Nephron (organoid): ENCODE measurements around the gene HTT.

Experiments
- H3K27ac Mint-ChIP-seq, 3 experiments: 2 replicates each; pipeline ENCODE4 v1.8.0; 2020; ENCODE audit warnings: mixed read lengths in 3 of 3, mild to moderate bottlenecking in 2 of 3, moderate library complexity in 1 of 3
- H3K27me3 Mint-ChIP-seq: 2 replicates; pipeline ENCODE4 v1.8.0; 2021; ENCODE audit warnings: low read depth, mild to moderate bottlenecking, moderate library complexity, mixed read lengths
- H3K36me3 Mint-ChIP-seq: 2 replicates; pipeline ENCODE4 v1.8.0; 2020; ENCODE audit warnings: low read depth, mixed read lengths
- H3K4me1 Mint-ChIP-seq: 2 replicates; pipeline ENCODE4 v1.8.0; 2020; ENCODE audit warnings: mixed read lengths
- H3K4me3 Mint-ChIP-seq, 3 experiments: 2 replicates each; pipeline ENCODE4 v1.8.0; 2020; ENCODE audit warnings: mild to moderate bottlenecking in 3 of 3, mixed read lengths in 3 of 3, moderate library complexity in 2 of 3
- H3K9me3 Mint-ChIP-seq: 2 replicates; pipeline ENCODE4 v1.8.0; 2020; ENCODE audit warnings: mixed read lengths
- CTCF ChIP-seq, 3 experiments: fragments of 200-600 bp; sonication (generic); IDR thresholded peaks; one replicate each; pipeline ENCODE4 v1.5.0; 2021; ENCODE audit warnings: antibody characterized with exemption in 3 of 3; ENCODE audit not compliant: unreplicated experiment in 3 of 3

HTT gene

GRCh38 chr4:3248178-3248480 is 173.6 kb downstream of the HTT start:
- H3K27ac Mint-ChIP-seq, result no peak overlapping the region
- no peaks in the 10 kb centered on the region for H3K9me3 Mint-ChIP-seq
- H3K36me3 Mint-ChIP-seq, result peaks cover 3% of the 10 kb centered on the region
- no peak for TF ChIP-seq CTCF (IDR thresholded peaks at IDR 0.05; ENCODE audit: unreplicated experiment in 3 of 3)
- no peaks in the 10 kb centered on the region for H3K27me3 Mint-ChIP-seq
- no peak overlapping the region for H3K4me3 Mint-ChIP-seq
- H3K4me1 Mint-ChIP-seq, result peaks cover 6% of the 10 kb centered on the region

- TF ChIP-seq CTCF (IDR thresholded peaks at IDR 0.05; ENCODE audit: unreplicated experiment in 3 of 3), result no peak
- no peaks in the 10 kb centered on the region for H3K4me1 Mint-ChIP-seq
These were observed 174.6 kb downstream of the HTT start, which contains the start of gene MSANTD1 for GRCh38 chr4:3248811-3249661. Gene MSANTD1 (plus strand): TSS chr4:3249159. CDS start chr4:3249223, 64 bp downstream.

GRCh38 chr4:3249711-3250437 is 175.4 kb downstream of the HTT start:
- Mint-ChIP-seq H3K4me1 (no peaks in the 10 kb centered on the region), H3K4me3 (no peak overlapping the region), H3K9me3 (no peaks in the 10 kb centered on the region), H3K36me3 (no peaks in the 10 kb centered on the region), H3K27me3 (no peaks in the 10 kb centered on the region), H3K27ac (peak overlapping the region in 1 of 3 experiments; percentile 77)
- no peak for TF ChIP-seq CTCF (IDR thresholded peaks at IDR 0.05; ENCODE audit: unreplicated experiment in 3 of 3)

More at GRCh38 chr4:3248811-3249661, 174.6 kb downstream of the HTT start, which contains the start of gene MSANTD1:
- H3K4me3 Mint-ChIP-seq, result no peak within 1 kb of the TSS
- H3K27me3 Mint-ChIP-seq, result no peaks in the 10 kb centered on the region
- no peak within 1 kb of the TSS for H3K27ac Mint-ChIP-seq
- no peaks in the 10 kb centered on the region for H3K36me3 Mint-ChIP-seq
- H3K9me3 Mint-ChIP-seq, result no peaks in the 10 kb centered on the region

- TF ChIP-seq CTCF (IDR thresholded peaks at IDR 0.05; ENCODE audit: unreplicated experiment in 3 of 3), result no peak
- Mint-ChIP-seq H3K4me1 (no peaks in the 10 kb centered on the region), H3K4me3 (no peak overlapping the region), H3K9me3 (no peaks in the 10 kb centered on the region), H3K36me3 (no peaks in the 10 kb centered on the region), H3K27ac (peak overlapping the region in 1 of 3 experiments; percentile 77), H3K27me3 (no peaks in the 10 kb centered on the region)
These were observed 176.0 kb downstream of the HTT start for GRCh38 chr4:3250438-3250955.

GRCh38 chr4:3250956-3251690 is 176.6 kb downstream of the HTT start:
- Mint-ChIP-seq H3K36me3 (no peaks in the 10 kb centered on the region), H3K4me3 (no peak overlapping the region)

More at GRCh38 chr4:3250956-3251690, 176.6 kb downstream of the HTT start:
- no peaks in the 10 kb centered on the region for H3K9me3 Mint-ChIP-seq
- no peak for TF ChIP-seq CTCF (IDR thresholded peaks at IDR 0.05; ENCODE audit: unreplicated experiment in 3 of 3)
- H3K27me3 Mint-ChIP-seq, result no peaks in the 10 kb centered on the region
- H3K27ac Mint-ChIP-seq, result peak overlapping the region; percentile 15 to 77 (median 58)
- H3K4me1 Mint-ChIP-seq, result no peaks in the 10 kb centered on the region
